ENCODE data around the gene PUS10. TPM values are rescaled to one million over a fixed set of nuclear protein-coding genes. Genes with fewer than 3 reads are reported as not detected.

Gene PUS10, protein sequence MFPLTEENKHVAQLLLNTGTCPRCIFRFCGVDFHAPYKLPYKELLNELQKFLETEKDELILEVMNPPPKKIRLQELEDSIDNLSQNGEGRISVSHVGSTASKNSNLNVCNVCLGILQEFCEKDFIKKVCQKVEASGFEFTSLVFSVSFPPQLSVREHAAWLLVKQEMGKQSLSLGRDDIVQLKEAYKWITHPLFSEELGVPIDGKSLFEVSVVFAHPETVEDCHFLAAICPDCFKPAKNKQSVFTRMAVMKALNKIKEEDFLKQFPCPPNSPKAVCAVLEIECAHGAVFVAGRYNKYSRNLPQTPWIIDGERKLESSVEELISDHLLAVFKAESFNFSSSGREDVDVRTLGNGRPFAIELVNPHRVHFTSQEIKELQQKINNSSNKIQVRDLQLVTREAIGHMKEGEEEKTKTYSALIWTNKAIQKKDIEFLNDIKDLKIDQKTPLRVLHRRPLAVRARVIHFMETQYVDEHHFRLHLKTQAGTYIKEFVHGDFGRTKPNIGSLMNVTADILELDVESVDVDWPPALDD
- total RNA-seq (5.7 TPM), polyA plus RNA-seq (ENCODE audit: insufficient read depth, low read depth, low replicate concordance) (3.0 TPM)
- long read RNA-seq, donor 1, partial matches to known transcripts: 0 of 2 reads
- long read RNA-seq, donor 1, other reads (novel, unspliced or antisense): 0 of 2 reads
- long read RNA-seq, donor 2: 0 reads
- long read RNA-seq, donor 3, partial matches to known transcripts: 27 of 28 reads
- long read RNA-seq, donor 3, other reads (novel, unspliced or antisense): 0 of 28 reads
- long read RNA-seq, donor 4: 0 reads
- long read RNA-seq, donor 5: 0 reads
- long read RNA-seq, donor 6, partial matches to known transcripts: 0 of 1 reads
- long read RNA-seq, donor 6, other reads (novel, unspliced or antisense): 0 of 1 reads
- long read RNA-seq, donor 7, partial matches to known transcripts: 0 of 4 reads
- long read RNA-seq, donor 7, other reads (novel, unspliced or antisense): 4 of 4 reads
- long read RNA-seq, donor 8: 0 reads
- long read RNA-seq, donor 9, partial matches to known transcripts: 0 of 1 reads
- long read RNA-seq, donor 9, other reads (novel, unspliced or antisense): 0 of 1 reads
- long read RNA-seq, donor 10, partial matches to known transcripts: 86 of 99 reads
- long read RNA-seq, donor 10, other reads (novel, unspliced or antisense): 11 of 99 reads

DNA sequence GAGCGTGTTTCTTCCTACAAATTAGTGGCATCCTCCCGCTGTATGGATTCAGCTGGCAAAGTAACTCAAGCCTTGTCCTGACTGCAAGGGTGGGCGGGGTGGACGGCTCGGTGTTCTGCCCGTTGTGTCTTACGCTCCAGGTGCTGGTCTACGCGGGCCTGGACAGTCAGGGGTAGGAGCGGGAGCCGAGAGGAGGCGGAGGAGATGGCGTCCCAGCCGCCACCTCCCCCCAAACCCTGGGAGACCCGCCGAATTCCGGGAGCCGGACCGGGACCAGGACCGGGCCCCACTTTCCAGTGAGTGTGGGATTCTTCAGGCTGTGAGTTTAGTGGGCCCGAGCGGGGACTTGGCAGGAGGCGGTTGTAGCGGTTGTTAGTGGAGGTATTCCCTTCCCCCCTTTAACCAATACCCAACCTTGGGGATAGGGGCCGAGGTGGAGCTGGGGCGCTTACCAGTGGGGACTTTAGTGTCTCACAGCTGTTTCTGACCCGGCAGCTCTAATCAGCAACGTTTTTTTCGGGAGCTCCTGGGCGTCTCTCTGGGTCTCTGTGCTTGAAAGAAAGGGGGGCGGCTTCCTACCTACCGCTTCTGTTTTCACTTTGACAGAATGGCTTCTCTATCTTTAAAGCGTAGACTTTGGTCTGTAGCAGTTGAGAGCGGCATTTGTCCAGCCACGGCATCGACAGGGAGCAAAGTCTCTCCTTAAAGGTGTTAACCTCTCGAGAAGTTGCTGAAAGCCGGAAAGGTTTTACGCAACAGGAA lies at the start of gene PUS10, which contains the start of gene PEX13:
TSS of gene PUS10 (minus strand) at position 700 of the 762 bp plus-strand sequence. CDS start 6,365 bp downstream, outside the sequence.
TSS of gene PEX13 (plus strand) at position 165 of the 762 bp plus-strand sequence. CDS start at position 205, 40 bp downstream.
- peak within 1 kb of the TSS; percentile 89 to 99 (median 99) for H3K4me3 ChIP-seq (ENCODE audit: low read length in 3 of 3)
- H3K9me3 ChIP-seq (ENCODE audit: control insufficient read depth in 2 of 3, insufficient read depth in 1 of 3, low read length in 3 of 3): peaks cover 0 to 4% (median 0%) of the 10 kb centered on the region in 3 donors
- intact Hi-C loops (cut with DNase I): no loop called here

DNA sequence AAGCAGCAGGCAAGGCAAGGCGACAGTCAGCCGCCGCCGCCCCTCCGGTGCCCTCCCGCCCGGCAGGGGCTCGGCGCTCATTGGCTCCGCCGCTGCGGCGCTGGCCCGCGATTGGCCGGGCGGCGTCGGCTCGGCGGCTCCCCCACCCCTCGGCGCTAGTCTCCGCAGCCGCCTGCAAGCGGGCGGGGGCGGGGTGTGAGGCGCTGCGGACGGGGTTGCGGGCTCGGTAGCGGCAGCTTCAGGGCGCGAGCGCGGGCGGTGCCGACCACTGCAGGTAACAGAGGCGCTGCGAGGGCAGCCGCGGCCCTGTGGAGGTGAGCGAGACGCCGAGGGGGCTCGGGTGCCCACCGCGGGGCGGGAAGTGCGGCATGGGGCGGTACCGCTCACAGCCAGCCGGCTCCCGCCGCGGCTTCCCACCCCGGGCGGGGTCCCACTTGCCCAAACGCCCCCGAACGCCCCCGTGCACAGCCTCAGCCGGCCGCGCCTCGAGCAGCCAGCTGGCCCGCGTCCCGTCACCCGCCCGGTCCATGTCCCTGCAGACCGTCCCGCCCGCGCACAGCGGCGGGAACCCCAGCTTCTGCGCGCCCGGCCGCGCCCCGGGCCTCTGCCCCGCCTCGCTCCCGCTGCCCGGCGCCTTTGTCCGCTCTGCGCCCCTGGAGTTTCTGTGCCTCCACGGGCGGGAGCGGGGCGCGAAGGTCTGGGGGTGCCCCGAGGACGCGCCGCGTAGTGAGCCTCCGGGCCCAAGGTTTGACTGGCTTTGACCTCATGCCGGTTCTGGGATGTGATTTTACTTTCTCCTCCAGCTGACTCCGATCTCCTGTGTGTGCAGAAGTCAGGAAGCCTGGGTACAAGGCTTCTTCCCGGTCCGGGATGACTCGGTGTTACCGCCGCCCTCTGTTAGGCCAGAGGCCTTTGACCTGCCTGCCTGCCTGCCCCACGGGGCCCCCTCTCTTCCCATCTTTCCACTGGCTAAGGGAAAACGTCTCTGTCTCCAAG lies 48.0 kb upstream of the PUS10 start, which contains the start of gene SANBR:
TSS of gene SANBR (plus strand) at position 158 of the 996 bp plus-strand sequence. CDS start 4,480 bp downstream, outside the sequence.
- peak within 1 kb of the TSS; percentile 29 to 65 (median 54) for H3K9ac ChIP-seq (ENCODE audit: low read length in 3 of 3)
- DNase-seq: peak; percentile 91 to 96 (median 94)

More for the DNA sequence above, at the start of gene PUS10, which contains the start of gene PEX13:
- TF ChIP-seq, protein P1, sequence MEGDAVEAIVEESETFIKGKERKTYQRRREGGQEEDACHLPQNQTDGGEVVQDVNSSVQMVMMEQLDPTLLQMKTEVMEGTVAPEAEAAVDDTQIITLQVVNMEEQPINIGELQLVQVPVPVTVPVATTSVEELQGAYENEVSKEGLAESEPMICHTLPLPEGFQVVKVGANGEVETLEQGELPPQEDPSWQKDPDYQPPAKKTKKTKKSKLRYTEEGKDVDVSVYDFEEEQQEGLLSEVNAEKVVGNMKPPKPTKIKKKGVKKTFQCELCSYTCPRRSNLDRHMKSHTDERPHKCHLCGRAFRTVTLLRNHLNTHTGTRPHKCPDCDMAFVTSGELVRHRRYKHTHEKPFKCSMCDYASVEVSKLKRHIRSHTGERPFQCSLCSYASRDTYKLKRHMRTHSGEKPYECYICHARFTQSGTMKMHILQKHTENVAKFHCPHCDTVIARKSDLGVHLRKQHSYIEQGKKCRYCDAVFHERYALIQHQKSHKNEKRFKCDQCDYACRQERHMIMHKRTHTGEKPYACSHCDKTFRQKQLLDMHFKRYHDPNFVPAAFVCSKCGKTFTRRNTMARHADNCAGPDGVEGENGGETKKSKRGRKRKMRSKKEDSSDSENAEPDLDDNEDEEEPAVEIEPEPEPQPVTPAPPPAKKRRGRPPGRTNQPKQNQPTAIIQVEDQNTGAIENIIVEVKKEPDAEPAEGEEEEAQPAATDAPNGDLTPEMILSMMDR (IDR thresholded peaks at IDR 0.05; ENCODE audit: borderline replicate concordance, extremely low read depth, insufficient read depth): no peak
- DNase-seq (peak; percentile 84 to 94 (median 89)), FAIRE-seq (no peak)
- H3K4me1 ChIP-seq (ENCODE audit: control insufficient read depth in 2 of 3, insufficient read depth in 2 of 3, low read depth in 1 of 3, low read length in 3 of 3): peaks cover 0 to 7% (median 0%) of the 10 kb centered on the region in 3 donors
- H3K36me3 ChIP-seq (ENCODE audit: control insufficient read depth in 2 of 3, insufficient read depth in 3 of 3, low read length in 3 of 3): no peaks in the 10 kb centered on the region
- H3K27ac ChIP-seq (ENCODE audit: low read depth in 2 of 2, low read length in 2 of 2): peak within 1 kb of the TSS; percentile 85 to 86
- H3K9ac ChIP-seq (ENCODE audit: low read length in 3 of 3): peak within 1 kb of the TSS; percentile 95 to 100 (median 97)
- H3K27me3 ChIP-seq (ENCODE audit: control insufficient read depth, insufficient read depth, low read length): no peaks in the 10 kb centered on the region

More for the DNA sequence above, 48.0 kb upstream of the PUS10 start, which contains the start of gene SANBR:
- intact Hi-C loops (cut with DNase I): no loop called here
- Histone ChIP-seq H3K27ac (ENCODE audit: low read depth in 2 of 2, low read length in 2 of 2) (peak within 1 kb of the TSS; percentile 36 to 69), H3K9me3 (ENCODE audit: control insufficient read depth in 2 of 3, insufficient read depth in 1 of 3, low read length in 3 of 3) (no peaks in the 10 kb centered on the region), H3K4me1 (ENCODE audit: control insufficient read depth in 2 of 3, insufficient read depth in 2 of 3, low read depth in 1 of 3, low read length in 3 of 3) (no peaks in the 10 kb centered on the region), H3K36me3 (ENCODE audit: control insufficient read depth in 2 of 3, insufficient read depth in 3 of 3, low read length in 3 of 3) (no peaks in the 10 kb centered on the region), H3K4me3 (ENCODE audit: low read length in 3 of 3) (peak within 1 kb of the TSS; percentile 70 to 73 (median 70)), H3K27me3 (ENCODE audit: control insufficient read depth, insufficient read depth, low read length) (no peaks in the 10 kb centered on the region)
- FAIRE-seq: no peak
- TF ChIP-seq, protein P1 (IDR thresholded peaks at IDR 0.05; ENCODE audit: borderline replicate concordance, extremely low read depth, insufficient read depth): no peak

Measured in kidney (tissue), 22 donors.